K562 (cell line): ENCODE measurements around the gene DCUN1D1. TPM values are rescaled to one million over a fixed set of nuclear protein-coding genes. Genes with fewer than 3 reads are reported as not detected.

Source experiments
- CBX1 ChIP-seq: sonication (generic); IDR thresholded peaks from 2 replicates; pipeline ENCODE4 v1.6.1; 2016; ENCODE audit warnings: antibody characterized with exemption, low read depth, mild to moderate bottlenecking
- DPF2 ChIP-seq: fragments of 450-650 bp; IDR thresholded peaks from 2 replicates; pipeline ENCODE4 v1.6.1; 2016
- EP400 ChIP-seq: fragments of 450-650 bp; IDR thresholded peaks from 2 replicates; pipeline ENCODE4 v1.6.1; 2017; ENCODE audit warnings: antibody characterized with exemption, mild to moderate bottlenecking, moderate library complexity
- FOXK2 ChIP-seq, 2 experiments: fragments of 450-650 bp; IDR thresholded peaks in 1 of 2; conservative IDR thresholded peaks in 1 of 2; 2 replicates each; pipeline ENCODE4 v1.6.1; 2016; ENCODE audit warnings: low read depth in 2 of 2, mild to moderate bottlenecking in 1 of 2
- GATAD2A ChIP-seq: fragments of 450-650 bp; IDR thresholded peaks from 2 replicates; pipeline ENCODE4 v1.6.1; 2017
- GATAD2B ChIP-seq: fragments of 450-650 bp; IDR thresholded peaks from 2 replicates; pipeline ENCODE4 v1.6.1; 2017; ENCODE audit warnings: mild to moderate bottlenecking, borderline replicate concordance
- HCFC1 ChIP-seq: IDR thresholded peaks from 2 replicates; pipeline ENCODE4 v1.6.1; 2012; ENCODE audit warnings: low read depth, low read length, improper control_type of control experiment
- HDAC1 ChIP-seq, 2 experiments: fragments of 450-650 bp; IDR thresholded peaks; 2 replicates each; pipeline ENCODE4 v1.6.1; 2016 to 2017; ENCODE audit warnings: inconsistent platforms in 1 of 2, mild to moderate bottlenecking in 1 of 2, moderate library complexity in 1 of 2
- HOXB6 ChIP-seq: fragments of 250-450 bp; sonication (Bioruptor Pico); IDR thresholded peaks from 2 replicates; pipeline ENCODE4 v1.5.1; 2022; ENCODE audit warnings: mild to moderate bottlenecking, borderline replicate concordance
- MCM2 ChIP-seq: fragments of 450-650 bp; IDR thresholded peaks from 2 replicates; pipeline ENCODE4 v1.6.1; 2017; ENCODE audit warnings: low read depth, mild to moderate bottlenecking
- NCOA1 ChIP-seq: fragments of 450-650 bp; IDR thresholded peaks from 2 replicates; pipeline ENCODE4 v1.6.1; 2016; ENCODE audit warnings: low read depth
- NONO ChIP-seq, 2 experiments: fragments of 200-400 bp in 1 of 2; fragments of 450-650 bp in 1 of 2; formaldehyde crosslinking in 1 of 2; IDR thresholded peaks; 2 replicates each; pipeline ENCODE4 v1.6.1; 2017; ENCODE audit warnings: low read depth in 2 of 2, mild to moderate bottlenecking in 2 of 2, moderate library complexity in 2 of 2, low read length in 1 of 2
- RAD21 ChIP-seq, 2 experiments: fragments of 250-450 bp in 1 of 2; fragments of 450-650 bp in 1 of 2; sonication (Bioruptor Pico) in 1 of 2; formaldehyde crosslinking in 1 of 2; IDR thresholded peaks in 1 of 2; conservative IDR thresholded peaks in 1 of 2; 2 replicates each; pipeline versions ENCODE4 v1.4.0 to v1.8.0; 2020 to 2022; ENCODE audit warnings: mild to moderate bottlenecking in 2 of 2, moderate library complexity in 1 of 2
- SAFB ChIP-seq: fragments of 200-400 bp; formaldehyde crosslinking; IDR thresholded peaks from 2 replicates; pipeline ENCODE4 v1.6.1; 2017; ENCODE audit warnings: low read depth, low read length, borderline replicate concordance
- SMARCB1 ChIP-seq: IDR thresholded peaks from 2 replicates; pipeline ENCODE4 v1.6.1; 2011; ENCODE audit warnings: improper control_type of control experiment, low read depth; ENCODE audit not compliant: insufficient read length
- ZBTB17 ChIP-seq: fragments of 450-650 bp; formaldehyde crosslinking; IDR thresholded peaks from 2 replicates; pipeline ENCODE4 v1.4.0; 2020; ENCODE audit warnings: mild to moderate bottlenecking
- ZNF408 ChIP-seq: fragments of 250-450 bp; sonication (Bioruptor Pico); IDR thresholded peaks from 2 replicates; pipeline ENCODE4 v1.4.0; 2020; ENCODE audit warnings: low read depth, mild to moderate bottlenecking, moderate library complexity
- ZNF431 ChIP-seq: sonication (generic); formaldehyde crosslinking; IDR thresholded peaks from 2 replicates; pipeline ENCODE4 v1.8.0; 2022; ENCODE audit warnings: mild to moderate bottlenecking, missing genetic modification reagents
- ZNF699 ChIP-seq: fragments of 250-450 bp; sonication (Bioruptor Pico); IDR thresholded peaks from 2 replicates; pipeline ENCODE4 v1.8.0; 2021; ENCODE audit warnings: mild to moderate bottlenecking, moderate library complexity; ENCODE audit not compliant: insufficient replicate concordance
- ZNF707 ChIP-seq: fragments of 250-450 bp; sonication (Bioruptor Pico); conservative IDR thresholded peaks from 2 replicates; pipeline ENCODE4 v1.8.0; 2022; ENCODE audit warnings: inconsistent platforms, mild to moderate bottlenecking, moderate library complexity
- ZNF77 ChIP-seq: fragments of 250-450 bp; sonication (Bioruptor Pico); IDR thresholded peaks from 2 replicates; pipeline ENCODE4 v1.5.0; 2020
- ZNF830 ChIP-seq: fragments of 250-450 bp; sonication (Bioruptor Pico); IDR thresholded peaks from 2 replicates; pipeline ENCODE4 v1.5.0; 2021; ENCODE audit warnings: mild to moderate bottlenecking
- polyA plus RNA-seq, 8 experiments: library from polyadenylated mRNA; depleted of rRNA in 4 of 8; stranded (reverse) in 5 of 8; unstranded in 3 of 8; fragments of >200 nt; fragmentation: Nextera tagmentation in 2 of 8; fragmentation: Illumina TruSeq in 1 of 8; extraction: Ambion mirVana in 2 of 8; extraction: Trizol in 1 of 8; gene quantifications; 2 replicates each; pipeline versions ENCODE4 v1.2.1 to v1.2.3, GENCODE V29; 2011 to 2014; ENCODE audit warnings: inconsistent platforms in 1 of 8, missing spikeins in 1 of 8
- total RNA-seq, 7 experiments: library from RNA; depleted of rRNA in 6 of 7; stranded (reverse); fragments of >200 nt in 6 of 7; fragmentation: Illumina TruSeq in 2 of 7; extraction: Trizol in 2 of 7; gene quantifications; 2 replicates each; pipeline versions ENCODE4 v1.2.1 to v1.2.3, GENCODE V29; 2011 to 2021; ENCODE audit warnings: low replicate concordance in 1 of 7
- TF ChIP-seq, protein P1 (sequence below): fragments of 200-800 bp; sonication (Bioruptor generic); IDR thresholded peaks from 2 replicates; pipeline ENCODE4 v1.6.1; 2017; ENCODE audit warnings: missing genetic modification characterization, missing compliant biosample characterization
- TF ChIP-seq, protein P2 (sequence below), 2 experiments: fragments of 450-650 bp; IDR thresholded peaks; 2 replicates each; pipeline ENCODE4 v1.6.1; 2016
- TF ChIP-seq, protein P3 (sequence below): fragments of 450-650 bp; IDR thresholded peaks from 2 replicates; pipeline ENCODE4 v1.6.1; 2017; ENCODE audit warnings: antibody characterized with exemption

The DCUN1D1 gene
- total and polyA plus RNA-seq, 9 of the 15 experiments (the other 6 are each of a cell fraction or from before 2014, with no cell fraction given) = 11.4 to 46.8 (median 28.2) TPM

DNA sequence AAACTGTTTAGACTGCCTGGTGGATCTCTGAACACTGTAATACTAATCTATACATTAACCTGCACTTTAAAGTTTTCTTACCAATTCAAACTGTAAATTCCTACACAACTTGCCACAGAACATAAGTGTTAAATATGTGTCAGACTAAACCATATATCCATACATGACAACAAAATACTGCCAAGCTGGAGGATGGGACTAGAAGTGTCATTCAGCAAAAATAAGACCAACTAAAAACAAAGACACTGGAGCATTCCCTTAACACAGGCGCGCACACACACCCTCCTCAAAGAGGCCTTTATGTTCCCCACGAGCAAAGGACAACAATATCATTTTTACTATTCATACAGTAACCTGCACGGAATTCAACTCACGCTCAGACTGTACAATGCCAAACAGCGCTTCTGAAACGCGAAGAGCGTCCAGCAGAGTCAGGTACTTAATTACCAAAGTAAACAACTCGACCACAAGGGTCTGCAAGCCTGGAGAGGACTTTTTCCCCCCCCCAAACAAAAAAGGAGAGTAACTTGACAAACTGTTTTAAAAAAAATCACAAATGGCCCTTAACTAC lies 1.1 kb downstream of the DCUN1D1 start (continued):
- no peak; a peak in 1 of 4 replicates for TF ChIP-seq FOXK2 (conservative IDR thresholded peaks at IDR 0.05 in 1 of 2, IDR thresholded peaks at IDR 0.05 in 1 of 2; ENCODE audit: low read depth in 2 of 2)
- TF ChIP-seq HOXB6 (CRISPR knock-in tag) = no peak
- TF ChIP-seq HDAC1 (IDR thresholded peaks at IDR 0.05) = peak in 1 of 2 experiments; percentile 22; a peak in 1 of 4 replicates
- TF ChIP-seq, protein P1, sequence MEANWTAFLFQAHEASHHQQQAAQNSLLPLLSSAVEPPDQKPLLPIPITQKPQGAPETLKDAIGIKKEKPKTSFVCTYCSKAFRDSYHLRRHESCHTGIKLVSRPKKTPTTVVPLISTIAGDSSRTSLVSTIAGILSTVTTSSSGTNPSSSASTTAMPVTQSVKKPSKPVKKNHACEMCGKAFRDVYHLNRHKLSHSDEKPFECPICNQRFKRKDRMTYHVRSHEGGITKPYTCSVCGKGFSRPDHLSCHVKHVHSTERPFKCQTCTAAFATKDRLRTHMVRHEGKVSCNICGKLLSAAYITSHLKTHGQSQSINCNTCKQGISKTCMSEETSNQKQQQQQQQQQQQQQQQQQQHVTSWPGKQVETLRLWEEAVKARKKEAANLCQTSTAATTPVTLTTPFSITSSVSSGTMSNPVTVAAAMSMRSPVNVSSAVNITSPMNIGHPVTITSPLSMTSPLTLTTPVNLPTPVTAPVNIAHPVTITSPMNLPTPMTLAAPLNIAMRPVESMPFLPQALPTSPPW (CRISPR knock-in tag) = no peak
- no peak for TF ChIP-seq MCM2
- TF ChIP-seq, protein P2, sequence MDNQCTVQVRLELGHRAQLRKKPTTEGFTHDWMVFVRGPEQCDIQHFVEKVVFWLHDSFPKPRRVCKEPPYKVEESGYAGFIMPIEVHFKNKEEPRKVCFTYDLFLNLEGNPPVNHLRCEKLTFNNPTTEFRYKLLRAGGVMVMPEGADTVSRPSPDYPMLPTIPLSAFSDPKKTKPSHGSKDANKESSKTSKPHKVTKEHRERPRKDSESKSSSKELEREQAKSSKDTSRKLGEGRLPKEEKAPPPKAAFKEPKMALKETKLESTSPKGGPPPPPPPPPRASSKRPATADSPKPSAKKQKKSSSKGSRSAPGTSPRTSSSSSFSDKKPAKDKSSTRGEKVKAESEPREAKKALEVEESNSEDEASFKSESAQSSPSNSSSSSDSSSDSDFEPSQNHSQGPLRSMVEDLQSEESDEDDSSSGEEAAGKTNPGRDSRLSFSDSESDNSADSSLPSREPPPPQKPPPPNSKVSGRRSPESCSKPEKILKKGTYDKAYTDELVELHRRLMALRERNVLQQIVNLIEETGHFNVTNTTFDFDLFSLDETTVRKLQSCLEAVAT (IDR thresholded peaks at IDR 0.05) = peak in 1 of 2 experiments; percentile 23; a peak in 1 of 4 replicates
- TF ChIP-seq SMARCB1 = no peak
- TF ChIP-seq ZNF699 = no peak
- 0 out of 2 replicates have a peak, but pooled peaks have one; percentile 8 for TF ChIP-seq NCOA1
- TF ChIP-seq ZNF408 (CRISPR knock-in tag) = no peak
- 0 out of 2 replicates have a peak, but pooled peaks have one; percentile 15 for TF ChIP-seq EP400
- TF ChIP-seq DPF2 = no peak
- TF ChIP-seq ZBTB17 (CRISPR knock-in tag) = no peak
- TF ChIP-seq NONO (IDR thresholded peaks at IDR 0.05; ENCODE audit: low read depth in 2 of 2, low read length in 1 of 2) = no peak
- TF ChIP-seq, protein P3, sequence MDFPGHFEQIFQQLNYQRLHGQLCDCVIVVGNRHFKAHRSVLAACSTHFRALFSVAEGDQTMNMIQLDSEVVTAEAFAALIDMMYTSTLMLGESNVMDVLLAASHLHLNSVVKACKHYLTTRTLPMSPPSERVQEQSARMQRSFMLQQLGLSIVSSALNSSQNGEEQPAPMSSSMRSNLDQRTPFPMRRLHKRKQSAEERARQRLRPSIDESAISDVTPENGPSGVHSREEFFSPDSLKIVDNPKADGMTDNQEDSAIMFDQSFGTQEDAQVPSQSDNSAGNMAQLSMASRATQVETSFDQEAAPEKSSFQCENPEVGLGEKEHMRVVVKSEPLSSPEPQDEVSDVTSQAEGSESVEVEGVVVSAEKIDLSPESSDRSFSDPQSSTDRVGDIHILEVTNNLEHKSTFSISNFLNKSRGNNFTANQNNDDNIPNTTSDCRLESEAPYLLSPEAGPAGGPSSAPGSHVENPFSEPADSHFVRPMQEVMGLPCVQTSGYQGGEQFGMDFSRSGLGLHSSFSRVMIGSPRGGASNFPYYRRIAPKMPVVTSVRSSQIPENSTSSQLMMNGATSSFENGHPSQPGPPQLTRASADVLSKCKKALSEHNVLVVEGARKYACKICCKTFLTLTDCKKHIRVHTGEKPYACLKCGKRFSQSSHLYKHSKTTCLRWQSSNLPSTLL = no peak
- no peak for TF ChIP-seq RAD21 (CRISPR knock-in tag; conservative IDR thresholded peaks at IDR 0.05 in 1 of 2, IDR thresholded peaks at IDR 0.05 in 1 of 2)
- TF ChIP-seq GATAD2A = no peak
- no peak for TF ChIP-seq ZNF707 (CRISPR knock-in tag)
- TF ChIP-seq HCFC1 = no peak
- no peak for TF ChIP-seq ZNF77 (CRISPR knock-in tag)
- no peak for TF ChIP-seq GATAD2B
- no peak for TF ChIP-seq ZNF830 (CRISPR knock-in tag)
- no peak for TF ChIP-seq CBX1
- no peak for TF ChIP-seq SAFB
- TF ChIP-seq ZNF431 (CRISPR knock-in tag) = no peak
